C4-2B (cell line): ENCODE results near the gene PCDHA9.

Experiments used
- CTCF ChIP-seq: fragments of 450-650 bp; conservative IDR thresholded peaks from 2 replicates; pipeline ENCODE4 v1.5.1; 2017; ENCODE audit warnings: mild to moderate bottlenecking
- ZFX ChIP-seq: fragments of 450-650 bp; IDR thresholded peaks from 2 replicates; pipeline ENCODE4 v1.6.1; 2017

- TF ChIP-seq CTCF (peak; percentile 57), ZFX (no peak)
Measured at GRCh38 chr5:140833993-140834392, 14.2 kb upstream of the PCDHA9 start, which contains the start of gene PCDHA7.
